Stromal cell of bone marrow (primary cell): Measurements from ENCODE around the gene WDR20.
"Not testable (repeated sequence)": the region's sequence is repeated elsewhere in the genome, so short reads cannot be mapped to it uniquely, and the experiment has no call there.

ENCODE experiments used
- DNase-seq: peaks from one replicate; pipeline ENCODE4 v3.0.0-alpha.2; 2012; ENCODE audit warnings: low read depth

The WDR20 gene

GRCh38 chr14:102171173-102172020 lies 31.7 kb downstream of the WDR20 start:
- DNase-seq = no peak

- not testable (repeated sequence) for DNase-seq
Measured at GRCh38 chr14:102172021-102172272, 32.2 kb downstream of the WDR20 start.

DNA sequence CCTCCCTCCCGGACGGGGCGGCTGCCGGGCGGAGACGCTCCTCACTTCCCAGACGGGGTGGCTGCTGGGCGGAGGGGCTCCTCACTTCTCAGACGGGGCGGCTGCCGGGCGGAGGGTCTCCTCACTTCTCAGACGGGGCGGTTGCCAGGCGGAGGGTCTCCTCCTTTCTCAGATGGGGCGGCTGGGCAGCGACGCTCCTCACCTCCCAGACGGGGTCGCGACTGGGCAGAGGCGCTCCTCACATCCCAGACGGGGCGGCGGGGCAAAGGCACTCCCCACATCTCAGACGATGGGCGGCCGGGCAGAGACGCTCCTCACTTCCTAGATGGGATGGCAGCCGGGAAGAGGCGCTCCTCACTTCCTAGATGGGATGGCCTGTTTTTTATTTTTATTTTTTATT lies 33.0 kb downstream of the WDR20 start:
- DNase-seq = not testable (repeated sequence)

- DNase-seq = no peak
Measured at GRCh38 chr14:102177161-102177560, 37.5 kb downstream of the WDR20 start.

DNA sequence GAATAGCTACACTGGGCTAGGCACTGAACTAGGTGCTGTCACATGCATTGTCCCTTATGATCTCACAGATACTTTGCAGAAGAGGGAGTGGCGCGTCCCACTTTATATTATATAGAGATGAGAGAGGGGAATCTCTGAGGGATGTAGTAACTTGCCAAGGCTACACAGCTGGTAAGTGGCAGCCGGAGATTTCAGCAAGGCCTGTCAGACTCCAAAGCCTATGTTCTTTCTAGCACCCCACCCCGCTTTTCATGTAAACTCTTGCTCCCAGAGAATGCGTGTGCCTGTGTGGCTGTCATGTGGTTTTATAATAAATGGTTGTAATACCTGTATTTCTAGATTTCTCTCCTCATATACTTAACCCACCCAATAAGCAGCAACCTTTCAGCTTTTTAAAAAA lies 39.1 kb downstream of the WDR20 start:
- no peak for DNase-seq

- DNase-seq = no peak
Measured at GRCh38 chr14:102180248-102180998, 40.7 kb downstream of the WDR20 start.

- DNase-seq = no peak
Measured at GRCh38 chr14:102181187-102181586, 41.5 kb downstream of the WDR20 start.

GRCh38 chr14:102182190-102182589 lies 42.5 kb downstream of the WDR20 start:
- DNase-seq = peak; percentile 79

- peak; percentile 16 for DNase-seq
Measured at GRCh38 chr14:102182936-102183619, 43.4 kb downstream of the WDR20 start.

DNA sequence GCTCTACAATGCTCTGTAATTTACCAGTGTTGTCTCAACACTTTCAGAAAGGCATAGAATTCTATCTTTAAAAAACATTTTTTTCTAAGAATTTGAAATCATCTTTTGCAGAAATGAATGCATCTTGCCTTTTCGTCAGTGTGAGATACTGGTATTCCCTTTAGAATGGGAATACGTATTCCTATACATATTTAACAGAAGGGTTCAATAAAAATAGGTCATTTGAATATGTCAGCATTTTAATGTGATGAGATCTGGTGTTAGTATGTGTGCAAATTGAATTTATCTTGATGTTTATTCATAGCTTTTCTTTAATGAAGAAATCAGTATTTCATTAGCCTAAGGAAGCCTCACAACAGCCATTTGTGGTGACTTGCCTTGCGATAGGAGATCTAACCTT lies 44.2 kb downstream of the WDR20 start:
- DNase-seq = no peak

DNA sequence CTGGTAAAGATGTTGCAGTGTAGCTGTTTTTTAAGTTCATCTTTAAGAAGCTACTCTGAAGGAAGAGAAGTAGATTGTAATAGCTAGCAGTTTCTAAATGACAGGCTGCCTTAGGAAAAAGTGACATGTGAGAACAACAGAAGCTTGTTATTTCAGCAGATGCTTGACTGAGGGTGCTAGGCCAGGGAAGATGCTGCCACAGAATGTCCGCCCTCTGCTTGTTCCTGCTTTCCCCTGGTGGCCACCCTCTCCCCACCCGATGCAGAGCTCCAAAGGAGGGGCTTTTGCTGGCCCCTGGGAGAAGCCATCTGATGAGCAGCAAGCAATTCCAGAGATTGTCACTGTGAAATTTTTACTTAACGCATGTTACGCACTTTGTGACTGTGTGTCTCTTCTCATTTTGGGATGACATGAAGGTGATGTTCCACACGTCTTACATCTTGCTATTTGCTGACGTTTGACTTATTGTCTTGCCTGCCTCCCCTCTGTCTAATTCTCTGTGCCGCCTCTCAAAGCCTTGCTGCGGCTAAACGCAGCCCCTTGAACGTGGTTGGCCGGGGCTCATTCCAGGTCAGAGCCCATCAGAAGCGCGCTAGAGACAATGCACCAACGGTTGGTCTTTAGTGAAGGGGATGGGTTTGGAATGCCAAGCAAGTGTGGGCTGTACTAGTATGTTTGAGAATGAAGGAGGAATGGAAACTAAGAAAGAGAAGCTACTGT lies 44.8 kb downstream of the WDR20 start:
- no peak for DNase-seq

GRCh38 chr14:102185360-102185759 lies 45.7 kb downstream of the WDR20 start:
- no peak for DNase-seq

- peak; percentile 79 for DNase-seq
Measured at GRCh38 chr14:102187044-102187443, 47.3 kb downstream of the WDR20 start.

GRCh38 chr14:102187568-102188001 lies 47.9 kb downstream of the WDR20 start:
- DNase-seq = no peak

DNA sequence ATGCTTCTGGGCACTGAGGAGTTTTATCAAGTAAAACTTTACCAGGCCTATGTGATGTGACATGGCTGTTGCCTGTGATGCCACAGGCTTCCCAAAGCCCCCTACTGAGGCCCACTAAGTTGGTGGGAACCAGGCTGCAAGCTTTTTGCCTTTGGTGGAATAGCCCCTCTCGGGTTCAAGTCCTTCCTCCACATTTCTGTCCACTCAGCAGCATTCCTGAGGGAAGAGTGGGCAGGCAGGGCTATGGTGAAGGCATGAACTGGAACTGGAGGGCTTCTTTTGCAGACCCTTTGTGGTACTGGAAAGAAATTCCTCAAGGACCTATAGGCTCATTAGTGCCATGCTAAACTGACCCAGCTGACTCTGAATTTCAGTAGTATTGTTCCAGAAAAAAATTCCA lies 48.5 kb downstream of the WDR20 start:
- no peak for DNase-seq

GRCh38 chr14:102189874-102190273 lies 50.2 kb downstream of the WDR20 start:
- DNase-seq = no peak

- no peak for DNase-seq
Measured at GRCh38 chr14:102192840-102193502, 53.3 kb downstream of the WDR20 start.

- DNase-seq = no peak
Measured at GRCh38 chr14:102194856-102195255, 55.2 kb downstream of the WDR20 start.

DNA sequence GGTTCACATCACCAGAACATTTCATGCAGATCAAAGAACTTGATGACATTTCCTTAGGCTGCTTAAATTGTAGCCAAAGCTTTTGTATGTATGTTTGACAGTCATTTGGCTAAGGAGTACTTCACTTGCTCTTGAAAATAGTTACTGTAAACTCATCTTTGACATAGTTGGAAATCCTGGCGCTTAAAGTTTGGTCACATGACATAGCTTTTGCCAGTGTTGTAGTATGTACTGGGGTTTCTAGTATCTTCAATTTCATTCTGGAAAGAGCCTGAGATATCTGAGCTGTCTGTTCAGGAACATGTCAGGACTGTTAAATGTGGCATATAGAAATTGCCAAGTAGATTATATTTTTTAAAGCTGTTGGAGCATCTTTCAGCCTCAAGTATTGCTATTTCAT lies 55.7 kb downstream of the WDR20 start:
- no peak for DNase-seq

DNA sequence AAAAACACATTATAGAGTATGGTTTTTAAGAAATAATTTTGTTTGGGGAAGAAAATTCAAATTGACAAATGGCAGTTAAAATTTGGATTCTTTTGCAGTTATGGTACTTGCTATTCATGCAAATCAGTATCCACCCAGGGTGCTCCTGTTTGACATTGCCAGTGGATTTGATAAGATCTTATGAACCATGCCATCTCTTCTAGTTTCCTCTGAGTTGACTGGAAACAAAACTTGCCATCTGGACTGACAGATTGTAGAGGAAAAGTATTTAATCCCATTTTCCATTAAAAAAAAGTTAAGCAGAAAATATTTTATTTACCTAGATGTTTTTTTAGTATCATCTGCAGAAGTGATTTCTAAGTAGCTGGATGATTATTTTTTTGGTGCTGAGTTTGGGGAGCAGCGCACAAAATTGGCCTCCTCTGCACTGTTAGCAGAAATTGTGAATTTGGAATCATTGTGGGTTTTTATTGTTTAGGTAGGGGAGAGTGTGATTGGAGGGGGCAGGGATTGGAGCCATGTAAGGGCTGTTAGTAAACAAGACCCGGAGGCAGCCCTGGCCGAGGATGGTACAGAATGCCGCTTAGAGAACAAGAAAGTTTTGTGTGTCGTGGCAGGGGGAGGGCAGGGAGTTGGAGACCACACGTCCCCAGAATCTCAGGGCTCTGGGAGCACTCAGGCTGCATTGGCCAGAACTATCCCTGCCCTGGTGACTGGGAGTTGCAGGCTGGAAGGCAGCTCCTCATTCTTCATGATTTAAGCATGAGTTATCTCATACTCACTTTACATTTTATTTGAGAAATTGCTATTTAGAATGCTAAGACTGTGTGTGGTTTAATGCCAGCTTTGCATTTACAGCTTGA lies 56.6 kb downstream of the WDR20 start:
- DNase-seq = no peak

DNA sequence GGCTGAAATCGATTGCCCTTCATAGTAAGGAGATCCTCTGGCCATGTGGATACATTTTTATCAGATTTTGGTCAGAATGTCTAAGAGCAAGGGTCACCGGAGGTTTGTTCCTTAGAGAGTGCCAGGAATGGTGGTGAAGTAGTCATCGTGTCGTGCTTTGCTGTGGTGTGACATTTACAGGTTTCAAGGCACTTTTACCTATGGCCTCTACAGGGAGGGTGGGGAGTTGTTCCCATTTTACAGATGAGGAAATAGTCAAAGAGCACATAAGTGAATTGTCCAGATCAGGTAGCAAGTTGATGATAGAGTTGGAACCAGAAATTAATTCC lies 57.2 kb downstream of the WDR20 start:
- DNase-seq = no peak
